Peyer's patch (tissue), 4 donors: ENCODE data around the gene ARHGEF12. TPM values are rescaled to one million over a fixed set of nuclear protein-coding genes. Genes with fewer than 3 reads are reported as not detected.

Experiments used
- DNase-seq, 3 donors: peaks; one replicate each; pipeline ENCODE4 v3.0.0-alpha.2; 2017 to 2019
- H3K27ac ChIP-seq, 4 donors: fragments of 200-600 bp; sonication (generic); one replicate each; pipeline ENCODE4 v1.5.1; 2016 to 2019
- H3K27me3 ChIP-seq, 2 donors: fragments of 200-600 bp; sonication (generic); one replicate each; pipeline ENCODE4 v1.5.1; 2019
- H3K36me3 ChIP-seq, 3 donors: fragments of 200-600 bp; sonication (generic); one replicate each; pipeline ENCODE4 v1.5.1; 2016 to 2019
- H3K4me1 ChIP-seq, 4 donors: fragments of 200-600 bp; sonication (generic); one replicate each; pipeline ENCODE4 v1.5.1; 2016 to 2019
- H3K4me3 ChIP-seq, 4 donors: fragments of 200-600 bp; sonication (generic); 1 replicate in 3 of 4; 2 replicates in 1 of 4; pipeline ENCODE4 v1.5.1; 2016 to 2019; ENCODE audit warnings: mild to moderate bottlenecking in 1 of 4
- H3K9me3 ChIP-seq, 4 donors: fragments of 200-600 bp; sonication (generic); one replicate each; pipeline ENCODE4 v1.5.1; 2016 to 2019; ENCODE audit warnings: mild to moderate bottlenecking in 1 of 4
- POLR2A ChIP-seq, 2 donors: fragments of 450-650 bp; IDR thresholded peaks; one replicate each; pipeline ENCODE4 v1.5.1; 2017; ENCODE audit warnings: antibody characterized with exemption in 2 of 2, mild to moderate bottlenecking in 2 of 2, moderate library complexity in 2 of 2
- total RNA-seq, 4 donors: library from RNA; depleted of rRNA; stranded (reverse); fragments of >200 nt; gene quantifications; one replicate each; pipeline ENCODE4 v1.1.0, GENCODE V29; 2016
- TF ChIP-seq, protein P1 (sequence below), 6 experiments: fragments of 450-650 bp in 4 of 6; fragments of 200-600 bp in 2 of 6; sonication (generic) in 1 of 6; IDR thresholded peaks; one replicate each; pipeline ENCODE4 v1.5.1; 2017 to 2019; ENCODE audit warnings: antibody characterized with exemption in 6 of 6, mild to moderate bottlenecking in 3 of 6, moderate library complexity in 1 of 6

The ARHGEF12 gene
- total RNA-seq, 4 donors from 2014 or later = 102 to 122 (median 107) TPM

DNA sequence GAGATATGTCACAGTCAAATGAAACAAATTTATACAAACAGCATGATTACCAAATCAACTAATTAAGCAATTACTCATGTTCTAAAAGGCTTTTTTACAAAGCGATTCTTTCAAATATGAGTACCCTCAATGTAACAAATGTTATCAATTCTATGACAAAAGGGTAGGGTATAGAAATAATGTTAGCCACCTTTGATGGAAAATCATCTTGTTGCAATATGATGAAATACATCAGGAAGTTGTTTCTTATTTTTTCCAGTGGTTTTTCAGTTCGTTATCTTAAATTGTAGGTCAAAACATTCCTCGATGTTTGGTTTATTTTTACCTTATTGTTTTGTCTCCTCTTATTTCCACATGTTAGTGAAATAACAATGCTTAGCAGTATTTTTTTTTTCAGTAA is 6.5 kb downstream of the ARHGEF12 start:
- Histone ChIP-seq H3K4me3 (no peak overlapping the region), H3K4me1 (peaks cover 0 to 68% (median 9%) of the 10 kb centered on the region in 4 donors), H3K36me3 (no peaks in the 10 kb centered on the region), H3K27ac (no peak overlapping the region), H3K27me3 (no peaks in the 10 kb centered on the region), H3K9me3 (no peaks in the 10 kb centered on the region)
- no peak for DNase-seq
- TF ChIP-seq POLR2A (IDR thresholded peaks at IDR 0.05) = no peak

DNA sequence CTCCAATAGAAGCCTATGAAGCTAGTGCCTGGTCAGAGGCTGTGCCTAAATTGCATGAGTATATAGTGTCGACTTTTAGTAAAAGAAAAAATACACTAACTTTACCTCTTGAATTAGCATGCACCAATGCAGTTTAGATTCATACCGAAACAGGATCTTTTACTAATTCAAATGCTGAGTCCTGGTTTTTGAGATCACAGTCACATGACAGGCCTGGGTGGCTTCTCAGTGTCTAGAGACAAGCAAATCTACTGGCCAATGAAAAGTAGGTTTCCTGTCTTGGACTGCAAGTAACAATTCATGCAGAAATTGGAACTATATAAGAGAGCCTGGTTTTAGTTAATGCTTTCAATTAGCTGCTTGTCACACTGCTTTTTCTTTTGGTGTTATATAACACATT is 7.2 kb downstream of the ARHGEF12 start:
- peaks cover 0 to 70% (median 9%) of the 10 kb centered on the region in 4 donors for H3K4me1 ChIP-seq
- no peak for TF ChIP-seq POLR2A (IDR thresholded peaks at IDR 0.05)
- TF ChIP-seq, protein P1, sequence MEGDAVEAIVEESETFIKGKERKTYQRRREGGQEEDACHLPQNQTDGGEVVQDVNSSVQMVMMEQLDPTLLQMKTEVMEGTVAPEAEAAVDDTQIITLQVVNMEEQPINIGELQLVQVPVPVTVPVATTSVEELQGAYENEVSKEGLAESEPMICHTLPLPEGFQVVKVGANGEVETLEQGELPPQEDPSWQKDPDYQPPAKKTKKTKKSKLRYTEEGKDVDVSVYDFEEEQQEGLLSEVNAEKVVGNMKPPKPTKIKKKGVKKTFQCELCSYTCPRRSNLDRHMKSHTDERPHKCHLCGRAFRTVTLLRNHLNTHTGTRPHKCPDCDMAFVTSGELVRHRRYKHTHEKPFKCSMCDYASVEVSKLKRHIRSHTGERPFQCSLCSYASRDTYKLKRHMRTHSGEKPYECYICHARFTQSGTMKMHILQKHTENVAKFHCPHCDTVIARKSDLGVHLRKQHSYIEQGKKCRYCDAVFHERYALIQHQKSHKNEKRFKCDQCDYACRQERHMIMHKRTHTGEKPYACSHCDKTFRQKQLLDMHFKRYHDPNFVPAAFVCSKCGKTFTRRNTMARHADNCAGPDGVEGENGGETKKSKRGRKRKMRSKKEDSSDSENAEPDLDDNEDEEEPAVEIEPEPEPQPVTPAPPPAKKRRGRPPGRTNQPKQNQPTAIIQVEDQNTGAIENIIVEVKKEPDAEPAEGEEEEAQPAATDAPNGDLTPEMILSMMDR (IDR thresholded peaks at IDR 0.05) = no peak
- H3K27ac ChIP-seq = no peak overlapping the region
- no peaks in the 10 kb centered on the region for H3K27me3 ChIP-seq
- no peaks in the 10 kb centered on the region for H3K36me3 ChIP-seq
- H3K4me3 ChIP-seq = no peak overlapping the region
- H3K9me3 ChIP-seq = no peaks in the 10 kb centered on the region
- peak in 2 of 3 donors; percentile 49 to 53 for DNase-seq

DNA sequence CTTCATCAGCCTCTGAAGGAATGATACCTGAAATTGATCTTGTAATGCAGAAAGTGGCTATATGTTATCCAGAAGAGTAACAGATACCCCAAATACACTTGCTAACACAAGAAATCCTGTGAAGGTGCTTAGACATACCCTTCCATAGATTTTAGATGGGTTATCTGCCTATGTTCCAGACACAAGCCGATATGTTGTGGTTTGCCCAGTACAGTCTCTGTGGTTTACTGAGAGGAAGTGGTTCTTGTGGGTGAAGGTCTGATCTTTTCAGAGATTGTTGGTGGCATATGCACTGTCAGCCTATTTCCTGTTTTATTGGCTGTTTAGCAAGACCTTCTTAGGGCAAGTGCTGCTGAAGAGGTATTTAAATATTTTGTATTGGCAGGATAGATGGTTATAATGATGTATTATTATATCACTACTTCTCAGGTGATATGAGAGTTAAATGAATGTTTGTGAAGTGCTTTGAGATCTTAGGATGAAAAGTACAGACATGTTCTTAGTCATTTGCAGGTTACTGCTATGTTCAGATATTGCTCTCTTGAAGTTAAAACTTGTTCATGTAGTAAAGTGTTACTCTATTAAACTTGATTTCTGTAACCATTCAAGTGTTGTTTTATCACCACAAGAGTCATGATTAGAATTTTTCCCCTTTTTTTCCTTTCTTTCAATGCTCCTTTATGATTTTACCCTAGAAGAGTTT is 8.2 kb downstream of the ARHGEF12 start:
- H3K4me1 ChIP-seq = peaks cover 0 to 60% (median 9%) of the 10 kb centered on the region in 4 donors
- H3K4me3 ChIP-seq = no peak overlapping the region
- H3K27me3 ChIP-seq = no peaks in the 10 kb centered on the region
- H3K9me3 ChIP-seq = no peaks in the 10 kb centered on the region
- no peaks in the 10 kb centered on the region for H3K36me3 ChIP-seq
- no peak overlapping the region for H3K27ac ChIP-seq
- peak in 2 of 3 donors; percentile 43 to 62 for DNase-seq
- no peak for TF ChIP-seq POLR2A (IDR thresholded peaks at IDR 0.05)
- TF ChIP-seq, protein P1 (IDR thresholded peaks at IDR 0.05) = no peak

DNA sequence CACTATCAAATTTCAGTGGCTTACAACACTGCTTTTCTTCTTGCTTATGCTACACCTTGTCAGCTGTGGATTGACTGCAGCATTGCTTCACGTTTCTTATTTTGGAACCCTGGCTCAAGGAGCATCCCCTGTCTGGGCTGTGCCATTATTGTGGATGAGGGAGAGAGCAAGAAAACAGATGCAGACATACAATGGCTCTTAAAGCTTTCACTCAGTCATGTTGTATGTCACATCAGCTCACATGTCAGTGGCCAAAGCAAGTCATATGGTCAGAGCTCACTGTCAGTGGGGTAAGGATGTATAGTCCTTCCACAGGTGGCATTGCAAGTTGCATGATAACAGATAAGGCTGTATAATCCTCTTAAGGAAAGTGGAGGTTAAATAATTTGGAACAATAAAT is 10.0 kb downstream of the ARHGEF12 start:
- Histone ChIP-seq H3K4me1 (peaks cover 0 to 42% (median 9%) of the 10 kb centered on the region in 4 donors), H3K27me3 (no peaks in the 10 kb centered on the region), H3K9me3 (no peaks in the 10 kb centered on the region), H3K36me3 (no peaks in the 10 kb centered on the region), H3K4me3 (no peak overlapping the region), H3K27ac (no peak overlapping the region)
- TF ChIP-seq POLR2A (IDR thresholded peaks at IDR 0.05) = no peak
- TF ChIP-seq, protein P1 (IDR thresholded peaks at IDR 0.05) = no peak
- DNase-seq = no peak

DNA sequence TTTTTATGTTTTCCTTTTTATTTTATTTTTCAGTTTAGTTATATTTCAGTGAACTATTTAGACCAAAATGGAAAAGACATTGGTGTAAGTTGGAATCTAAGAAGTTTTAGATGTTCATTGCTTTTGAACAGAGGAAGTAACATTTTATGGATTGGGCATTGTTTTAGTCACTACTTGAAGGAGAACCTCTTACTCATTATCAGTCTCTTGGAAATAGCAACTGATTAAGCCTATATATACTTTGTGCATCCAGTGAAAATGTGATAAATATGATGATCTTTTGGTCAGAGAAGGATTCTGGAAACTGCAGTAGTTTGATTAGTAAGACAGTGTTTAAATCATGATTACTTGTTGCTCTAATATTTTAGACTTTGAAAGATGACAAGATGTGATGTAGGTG is 14.4 kb downstream of the ARHGEF12 start:
- Histone ChIP-seq H3K27ac (no peak overlapping the region), H3K4me3 (no peak overlapping the region), H3K36me3 (no peaks in the 10 kb centered on the region), H3K27me3 (no peaks in the 10 kb centered on the region), H3K9me3 (no peaks in the 10 kb centered on the region), H3K4me1 (peaks cover 0 to 36% (median 0%) of the 10 kb centered on the region in 4 donors)
- TF ChIP-seq, protein P1 (IDR thresholded peaks at IDR 0.05) = no peak
- no peak for TF ChIP-seq POLR2A (IDR thresholded peaks at IDR 0.05)
- no peak for DNase-seq

DNA sequence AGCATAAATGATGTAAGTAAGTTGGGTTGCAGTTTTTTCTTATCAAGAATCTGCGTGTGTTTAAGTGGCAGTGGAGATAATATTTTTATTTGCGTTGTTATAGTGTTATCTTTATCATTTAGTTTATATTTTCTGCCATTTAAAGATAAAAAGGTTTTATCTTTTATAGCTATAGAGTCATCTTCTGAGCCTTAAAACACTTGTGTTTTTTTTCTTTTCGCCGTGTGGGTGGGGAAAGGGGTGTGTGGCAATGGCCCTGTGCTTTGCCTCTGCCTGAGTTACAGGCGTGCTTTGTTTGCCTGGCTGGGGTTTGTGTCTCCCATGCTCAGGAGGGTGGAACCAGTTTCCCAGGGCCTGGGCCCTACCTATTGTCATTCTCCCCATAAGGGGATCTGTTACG is 16.2 kb downstream of the ARHGEF12 start:
- Histone ChIP-seq H3K27me3 (no peaks in the 10 kb centered on the region), H3K27ac (no peak overlapping the region), H3K9me3 (no peaks in the 10 kb centered on the region), H3K36me3 (no peaks in the 10 kb centered on the region), H3K4me1 (peaks cover 0 to 25% (median 0%) of the 10 kb centered on the region in 4 donors), H3K4me3 (no peak overlapping the region)
- no peak for DNase-seq
- no peak for TF ChIP-seq POLR2A (IDR thresholded peaks at IDR 0.05)
- TF ChIP-seq, protein P1 (IDR thresholded peaks at IDR 0.05) = no peak
